Choroid plexus epithelial cell (primary cell): ENCODE measurements around the gene NUP107.
A peak's percentile ranks its signal among the peaks of the same experiment; 100 is the strongest.

Source experiments
- DNase-seq: peaks from one replicate; pipeline ENCODE4 v3.0.0-alpha.2; 2010; ENCODE audit warnings: low read depth
- H3K4me3 ChIP-seq: 2 replicates; pipeline ENCODE4 v1.5.1; 2011; ENCODE audit warnings: low read depth, mild to moderate bottlenecking, control low read depth, low read length, moderate library complexity
- TF ChIP-seq, protein P1 (sequence below): conservative IDR thresholded peaks from 2 replicates; pipeline ENCODE4 v1.5.1; 2011; ENCODE audit warnings: low read depth, mild to moderate bottlenecking, control low read depth, inconsistent platforms, low read length, moderate library complexity

NUP107 gene

DNA sequence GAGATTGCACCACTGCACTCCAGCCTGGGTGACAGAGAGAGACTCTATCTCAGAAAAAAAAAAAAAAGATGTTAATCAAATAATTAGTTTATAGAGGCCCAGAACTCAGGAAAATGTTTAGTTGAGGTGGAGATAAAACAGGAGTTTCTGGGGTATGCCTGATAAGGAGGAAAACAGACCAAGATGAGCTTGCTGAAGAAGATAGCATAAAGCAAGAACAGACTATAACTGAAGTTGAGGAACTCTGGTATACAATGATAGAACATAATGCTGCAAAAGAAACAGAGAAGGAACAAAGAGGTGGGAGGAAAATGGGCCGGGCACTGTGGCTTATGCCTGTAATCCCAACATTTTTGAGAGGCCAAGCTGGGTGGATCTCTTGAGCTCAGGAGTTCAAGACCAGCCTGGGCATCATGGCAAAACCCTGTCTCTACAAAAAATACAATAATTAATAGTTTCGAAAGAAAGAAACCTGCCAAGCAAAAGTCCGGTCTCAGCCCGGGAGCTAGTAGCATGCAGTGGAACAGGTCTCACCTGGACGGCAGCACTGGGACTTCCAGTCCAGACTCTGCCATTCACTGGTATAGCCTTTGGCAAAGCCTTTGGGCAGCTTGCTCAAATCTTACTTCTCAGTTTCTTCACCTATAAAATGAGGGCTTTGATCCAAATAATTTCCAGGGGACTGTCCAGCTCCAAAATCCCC lies 84.6 kb downstream of the NUP107 start:
- DNase-seq: no peak
- TF ChIP-seq, protein P1, sequence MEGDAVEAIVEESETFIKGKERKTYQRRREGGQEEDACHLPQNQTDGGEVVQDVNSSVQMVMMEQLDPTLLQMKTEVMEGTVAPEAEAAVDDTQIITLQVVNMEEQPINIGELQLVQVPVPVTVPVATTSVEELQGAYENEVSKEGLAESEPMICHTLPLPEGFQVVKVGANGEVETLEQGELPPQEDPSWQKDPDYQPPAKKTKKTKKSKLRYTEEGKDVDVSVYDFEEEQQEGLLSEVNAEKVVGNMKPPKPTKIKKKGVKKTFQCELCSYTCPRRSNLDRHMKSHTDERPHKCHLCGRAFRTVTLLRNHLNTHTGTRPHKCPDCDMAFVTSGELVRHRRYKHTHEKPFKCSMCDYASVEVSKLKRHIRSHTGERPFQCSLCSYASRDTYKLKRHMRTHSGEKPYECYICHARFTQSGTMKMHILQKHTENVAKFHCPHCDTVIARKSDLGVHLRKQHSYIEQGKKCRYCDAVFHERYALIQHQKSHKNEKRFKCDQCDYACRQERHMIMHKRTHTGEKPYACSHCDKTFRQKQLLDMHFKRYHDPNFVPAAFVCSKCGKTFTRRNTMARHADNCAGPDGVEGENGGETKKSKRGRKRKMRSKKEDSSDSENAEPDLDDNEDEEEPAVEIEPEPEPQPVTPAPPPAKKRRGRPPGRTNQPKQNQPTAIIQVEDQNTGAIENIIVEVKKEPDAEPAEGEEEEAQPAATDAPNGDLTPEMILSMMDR: no peak
- no peak overlapping the region for H3K4me3 ChIP-seq

DNA sequence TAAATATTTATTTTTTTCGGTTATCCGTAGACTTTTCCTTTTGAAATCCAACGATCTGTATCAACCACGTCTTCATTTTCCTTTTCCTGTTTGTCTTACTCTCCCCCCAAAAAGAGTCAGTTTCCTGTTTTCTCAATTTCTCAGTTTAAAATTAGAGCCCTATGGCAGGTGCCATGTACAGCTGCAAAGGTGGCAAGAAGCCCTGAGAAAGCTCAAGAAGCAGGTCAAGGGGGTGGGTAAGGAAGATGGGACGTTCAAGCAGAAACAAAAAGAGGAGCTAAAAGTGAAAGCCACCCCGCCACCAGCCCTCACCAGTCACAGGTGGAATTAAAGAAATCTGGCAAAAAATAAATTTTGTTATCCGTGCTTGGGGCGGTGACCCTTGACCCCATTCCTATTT lies 85.9 kb downstream of the NUP107 start:
- no peak for DNase-seq
- no peak overlapping the region for H3K4me3 ChIP-seq
- TF ChIP-seq, protein P1: no peak

DNA sequence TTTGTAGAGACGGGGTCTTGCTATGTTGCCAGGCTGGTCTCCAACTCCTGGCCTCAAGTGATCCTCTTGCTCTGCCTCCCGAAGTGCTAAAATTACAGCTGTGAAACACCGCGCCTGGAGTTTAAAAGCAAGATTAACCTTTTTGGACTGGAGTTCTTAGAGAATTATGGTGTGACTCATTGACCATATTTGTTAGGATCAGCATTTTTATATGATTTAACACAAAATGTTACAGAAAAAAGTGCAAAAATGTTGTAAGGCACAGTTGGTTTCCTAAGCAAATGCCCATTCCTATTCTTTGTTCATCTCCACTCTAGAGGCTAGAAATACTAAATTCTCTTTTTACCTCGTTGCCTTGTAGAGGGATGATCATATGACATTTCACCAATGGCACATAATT lies 86.8 kb downstream of the NUP107 start:
- DNase-seq: peak; percentile 18
- TF ChIP-seq, protein P1: no peak
- H3K4me3 ChIP-seq: no peak overlapping the region

DNA sequence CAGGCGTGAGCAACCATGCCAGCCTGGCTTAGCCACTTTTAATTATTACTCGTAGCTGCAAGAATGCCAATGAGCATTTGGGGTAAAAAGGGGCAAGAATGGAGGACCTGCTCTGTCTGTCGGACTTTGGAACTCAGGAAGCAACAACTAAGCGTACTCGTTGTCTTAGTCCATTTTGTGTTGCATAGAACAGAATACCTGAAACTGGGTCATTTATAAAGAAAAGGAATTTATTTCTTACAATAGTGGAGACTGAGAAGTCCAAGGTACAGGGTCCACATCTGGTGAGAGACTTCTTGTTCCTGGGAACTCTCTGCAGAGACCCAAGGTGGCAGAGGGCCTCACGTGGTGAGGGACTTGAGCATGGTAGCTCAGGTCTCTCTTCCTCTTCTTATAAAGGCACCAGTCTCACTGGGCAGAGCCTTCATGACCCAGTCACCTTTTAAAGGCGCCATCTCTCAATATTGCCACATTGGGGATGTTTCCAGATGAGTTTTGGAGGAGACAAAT lies 88.4 kb downstream of the NUP107 start:
- DNase-seq: no peak
- no peak overlapping the region for H3K4me3 ChIP-seq
- TF ChIP-seq, protein P1: no peak

DNA sequence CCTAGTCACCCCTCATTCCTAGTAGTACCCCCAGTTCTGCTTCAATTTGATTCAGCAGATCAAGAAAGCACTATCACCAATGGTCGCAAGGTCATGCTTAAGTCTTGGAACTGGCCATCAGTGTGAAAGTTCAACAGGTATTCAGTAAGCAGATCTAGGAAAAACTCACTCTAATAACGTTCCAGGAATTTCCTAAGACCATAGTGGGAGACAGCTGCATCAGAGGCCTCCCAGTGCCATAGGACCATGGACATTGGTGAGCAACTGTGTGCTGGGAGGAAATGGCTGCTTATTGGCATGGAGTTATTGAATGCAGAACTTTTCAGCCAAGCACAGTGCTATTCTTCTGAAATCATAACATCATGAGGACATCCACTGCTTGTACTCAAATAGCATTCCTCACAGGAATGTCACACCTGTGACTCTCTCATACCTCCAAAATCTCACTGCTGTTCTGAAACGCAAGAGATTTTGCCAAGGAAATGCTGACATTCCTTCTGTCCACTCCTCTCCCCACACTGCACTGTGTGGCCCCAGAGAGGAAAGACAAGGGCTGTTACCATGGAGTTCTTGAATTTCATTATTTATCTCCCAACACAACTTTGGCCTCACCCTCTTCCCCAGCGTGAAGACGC lies 90.3 kb downstream of the NUP107 start:
- no peak overlapping the region for H3K4me3 ChIP-seq

DNA sequence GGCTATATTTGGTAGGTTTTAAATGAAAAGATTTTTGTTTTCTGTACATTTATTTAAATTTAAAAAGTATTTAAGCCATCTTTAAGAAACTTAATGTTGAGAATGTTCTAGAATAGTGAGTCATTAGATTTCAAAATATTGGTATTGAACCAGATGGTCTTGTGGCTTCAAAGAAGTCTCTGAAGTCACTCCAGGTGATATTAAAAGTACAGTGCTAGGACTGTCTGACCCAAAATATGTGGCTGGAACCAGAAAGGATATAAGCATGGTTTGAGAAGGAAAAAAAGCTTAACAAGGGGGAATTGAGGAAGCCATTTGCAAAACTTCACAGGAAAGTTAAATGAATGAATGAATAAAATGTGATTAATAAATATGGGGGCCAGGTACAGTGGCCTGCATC lies 92.5 kb downstream of the NUP107 start:
- TF ChIP-seq, protein P1: no peak
- peak; percentile 11 for DNase-seq
- no peak overlapping the region for H3K4me3 ChIP-seq

More for the DNA sequence above, 90.3 kb downstream of the NUP107 start:
- no peak for DNase-seq
- TF ChIP-seq, protein P1: no peak
